NOMO-1 treated with DMSO at 0.1 percent for 48 hours (cell line): ENCODE results near the gene GSK3B.
A peak's percentile ranks its signal among the peaks of the same experiment; 100 is the strongest.
"Not testable (repeated sequence)": the region's sequence is repeated elsewhere in the genome, so short reads cannot be mapped to it uniquely, and the experiment has no call there.

Experiments used
- DNase-seq: peaks from one replicate; lab custom pipeline; 2025; ENCODE audit not compliant: unreplicated experiment; lab: John Stamatoyannopoulos, UW

The GSK3B gene

GRCh38 chr3:120057626-120058025 is 36.6 kb downstream of the GSK3B start:
- no peak for DNase-seq

- no peak for DNase-seq
Observed at GRCh38 chr3:120057029-120057428, 37.2 kb downstream of the GSK3B start.

- not testable (repeated sequence) for DNase-seq
Observed at GRCh38 chr3:120053647-120054046, 40.6 kb downstream of the GSK3B start.

- no peak for DNase-seq
Observed at GRCh38 chr3:120052677-120053076, 41.6 kb downstream of the GSK3B start.

- no peak for DNase-seq
Observed at GRCh38 chr3:120052225-120052624, 42.0 kb downstream of the GSK3B start.

- not testable (repeated sequence) for DNase-seq
Observed at GRCh38 chr3:120051570-120051969, 42.7 kb downstream of the GSK3B start.

GRCh38 chr3:120049881-120050539 is 44.2 kb downstream of the GSK3B start:
- no peak for DNase-seq

- no peak for DNase-seq
Observed at GRCh38 chr3:120049072-120049471, 45.2 kb downstream of the GSK3B start.

GRCh38 chr3:120048355-120049041 is 45.7 kb downstream of the GSK3B start:
- no peak for DNase-seq

- no peak for DNase-seq
Observed at GRCh38 chr3:120047686-120048085, 46.6 kb downstream of the GSK3B start.

- no peak for DNase-seq
Observed at GRCh38 chr3:120040813-120041377, 53.4 kb downstream of the GSK3B start.

- DNase-seq, result no peak
Observed at GRCh38 chr3:120039642-120040610, 54.3 kb downstream of the GSK3B start.

- peak; percentile 78 for DNase-seq
Observed at GRCh38 chr3:120033596-120033995, 60.7 kb downstream of the GSK3B start.

- DNase-seq, result no peak
Observed at GRCh38 chr3:120031561-120031960, 62.7 kb downstream of the GSK3B start.

- no peak for DNase-seq
Observed at GRCh38 chr3:120029749-120030148, 64.5 kb downstream of the GSK3B start.

- no peak for DNase-seq
Observed at GRCh38 chr3:120028271-120029047, 65.8 kb downstream of the GSK3B start.

GRCh38 chr3:120027226-120027625 is 67.0 kb downstream of the GSK3B start:
- DNase-seq, result no peak

- no peak for DNase-seq
Observed at GRCh38 chr3:120025520-120025919, 68.7 kb downstream of the GSK3B start.

GRCh38 chr3:120024103-120024502 is 70.1 kb downstream of the GSK3B start:
- no peak for DNase-seq

GRCh38 chr3:120022729-120023128 is 71.5 kb downstream of the GSK3B start:
- no peak for DNase-seq
